ENCODE measurements around the gene CNTFR. TPM values are rescaled to one million over a fixed set of nuclear protein-coding genes. Genes with fewer than 3 reads are reported as not detected.

Gene CNTFR
- total and polyA plus RNA-seq, 2 of the 8 experiments (the other 6 are each of a cell fraction or from before 2014, with no cell fraction given), result 1.2 to 4.2 TPM

- Histone ChIP-seq H3K23me2 (ENCODE audit: low read depth, low read length) (no peaks in the 10 kb centered on the region), H3K79me1 (ENCODE audit: low read depth, low read length) (no peaks in the 10 kb centered on the region), H2BK12ac (ENCODE audit: low read depth, low read length) (peak overlapping the region; percentile 19; the same call in 1 of the 2 replicates), H3K4ac (replicated peaks; ENCODE audit: insufficient read length, low read depth, low read length) (no peak overlapping the region), H2BK15ac (ENCODE audit: low read length) (0 out of 2 replicates have a peak overlapping the region, but pooled peaks have one; percentile 75), H2BK120ac (replicated peaks; ENCODE audit: low read depth, low read length) (no peak overlapping the region), H3K4me2 (ENCODE audit: insufficient read depth in 1 of 2, low read depth in 2 of 2, low read length in 2 of 2) (no peak overlapping the region), H3K4me1 (replicated peaks in 1 of 4; ENCODE audit: control insufficient read depth in 3 of 4, insufficient read depth in 4 of 4, low read length in 3 of 4) (peaks cover 9 to 38% (median 15%) of the 10 kb centered on the region in 4 experiments), H3K36me3 (ENCODE audit: control insufficient read depth in 2 of 4, insufficient read depth in 4 of 4, low read length in 3 of 4) (no peaks in the 10 kb centered on the region), H2AFZ (ENCODE audit: low read length) (no peak overlapping the region), H4K91ac (replicated peaks; ENCODE audit: insufficient read length, low read length) (no peak overlapping the region), H3K79me2 (ENCODE audit: control insufficient read depth in 1 of 2, insufficient read depth in 2 of 2, low read length in 2 of 2) (no peaks in the 10 kb centered on the region), H3K4me3 (ENCODE audit: extremely low read depth in 1 of 4, insufficient read depth in 2 of 4, low read depth in 3 of 4, low read length in 4 of 4) (no peak overlapping the region), H4K5ac (ENCODE audit: insufficient read length, low read depth, low read length) (no peak overlapping the region), H2BK5ac (ENCODE audit: low read depth, low read length) (no peak overlapping the region), H2AK5ac (ENCODE audit: low read depth, low read length) (no peak overlapping the region), H3K14ac (ENCODE audit: insufficient read length) (no peak overlapping the region), H3K18ac (ENCODE audit: extremely low read depth, low read length) (0 out of 2 replicates have a peak overlapping the region, but pooled peaks have one; percentile 4), H3K9me3 (ENCODE audit: insufficient read depth in 2 of 2, low read depth in 1 of 2, low read length in 1 of 2) (no peaks in the 10 kb centered on the region), H2BK20ac (ENCODE audit: low read length) (no peak overlapping the region; the same call in 1 of the 2 replicates), H3K27me3 (replicated peaks in 1 of 4; ENCODE audit: control insufficient read depth in 3 of 4, extremely low read depth in 1 of 4, insufficient read depth in 3 of 4, low read length in 3 of 4) (peaks cover 0 to 3% (median 3%) of the 10 kb centered on the region in 4 experiments; a peak in 3 of 7 replicates), H3K27ac (ENCODE audit: low read depth, low read length) (no peak overlapping the region), H4K8ac (ENCODE audit: extremely low read depth, insufficient read depth, low read length) (no peak overlapping the region), H4K20me1 (replicated peaks in 1 of 2; ENCODE audit: control insufficient read depth in 1 of 2, insufficient read depth in 2 of 2, low read length in 2 of 2) (no peaks in the 10 kb centered on the region), H3K56ac (replicated peaks; ENCODE audit: insufficient read length, low read depth, low read length) (no peak overlapping the region), H3K23ac (ENCODE audit: insufficient read length) (no peak overlapping the region), H3K9ac (replicated peaks in 1 of 4; ENCODE audit: extremely low read depth in 1 of 4, low read depth in 3 of 4, low read length in 3 of 4) (no peak overlapping the region)
- ChIA-PET POLR2A (ENCODE audit: partially characterized antibody) (interaction anchor here (0.6 kb wide), 1 partner anchor 16 kb away, joined by 3 read pairs; no protein-coding TSS in a partner anchor), CTCF (ENCODE audit: partially characterized antibody) (interaction anchor here (0.9 to 6.3 kb wide), 10 partner anchors 9 to 67 kb away, joined by 3 to 48 read pairs (median 4); no protein-coding TSS in a partner anchor)
- no peak for FAIRE-seq
- no peak for DNase-seq (ENCODE audit: low read depth in 1 of 2, low spot score in 2 of 2)
- WGBS, 2 experiments (ENCODE audit: extremely low coverage in 1 of 2, insufficient coverage in 1 of 2, insufficient read length in 1 of 2, insufficient replicate concordance in 2 of 2, low coverage in 1 of 2, low lambda C conversion rate in 2 of 2, missing lambda C conversion rate in 1 of 2), result 77% methylated on average over 7 of the region's 7 CpGs; no CpG with 5 or more reads in 1 of the 2 experiments
- TF ChIP-seq FOSL1 (IDR thresholded peaks at IDR 0.05; ENCODE audit: insufficient read depth, low read depth, low read length) (no peak), ASH2L (IDR thresholded peaks at IDR 0.05; ENCODE audit: low read length) (no peak), RFX5 (IDR thresholded peaks at IDR 0.05; ENCODE audit: borderline replicate concordance, low read depth, low read length) (no peak), E2F6 (IDR thresholded peaks at IDR 0.05) (no peak)
Observed at GRCh38 chr9:34568133-34568532, 21.4 kb downstream of the CNTFR start.

Measured in H1 (cell line).